ENCODE measurements around the gene NINL.
"Not testable (repeated sequence)": the region's sequence is repeated elsewhere in the genome, so short reads cannot be mapped to it uniquely, and the experiment has no call there.

The NINL gene

GRCh38 chr20:25480156-25480555, 105.2 kb downstream of the NINL start:
- Histone ChIP-seq H3K9ac (ENCODE audit: insufficient read length, low read depth) (no peak overlapping the region), H3K4me3 (ENCODE audit: insufficient read length, low read depth) (no peak overlapping the region), H3K36me3 (ENCODE audit: insufficient read depth, insufficient read length, low read length) (peaks cover 77% of the 10 kb centered on the region), H3K9me3 (ENCODE audit: insufficient read depth, low read length) (no peaks in the 10 kb centered on the region), H3K27me3 (ENCODE audit: insufficient read depth, insufficient read length) (no peaks in the 10 kb centered on the region), H3K4me1 (ENCODE audit: insufficient read depth, insufficient read length) (no peaks in the 10 kb centered on the region)
- TF ChIP-seq SUZ12 (IDR thresholded peaks at IDR 0.05; ENCODE audit: extremely low read depth, insufficient read depth, insufficient read length) (no peak), YY1 (IDR thresholded peaks at IDR 0.05; ENCODE audit: insufficient read depth, insufficient read length) (no peak), ZNF274 (IDR thresholded peaks at IDR 0.05; ENCODE audit: low read depth, low read length) (no peak)
- no peak for DNase-seq (ENCODE audit: low read depth, low spot score)

DNA sequence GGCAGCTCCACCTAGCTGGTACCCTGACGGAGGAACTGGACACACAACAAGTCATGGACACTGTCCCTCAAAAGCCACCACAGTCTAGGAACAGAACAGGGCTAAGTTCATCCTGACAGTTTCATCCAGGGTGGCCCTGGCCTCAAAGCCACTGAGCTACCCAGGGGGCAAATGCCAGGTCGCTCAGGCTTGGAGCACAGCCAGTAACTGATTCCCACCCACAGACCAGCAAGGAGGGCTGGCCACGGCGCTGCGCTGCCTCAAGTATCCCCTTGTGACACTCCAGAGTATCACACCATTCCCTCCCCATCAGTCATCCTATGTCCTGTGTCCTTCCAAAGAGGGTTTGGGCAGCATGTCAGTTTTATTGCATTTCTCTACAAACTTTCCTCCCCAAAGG, 105.7 kb downstream of the NINL start:
- H3K4me1 ChIP-seq (ENCODE audit: insufficient read depth, insufficient read length) = no peaks in the 10 kb centered on the region
- H3K9me3 ChIP-seq (ENCODE audit: insufficient read depth, low read length) = no peaks in the 10 kb centered on the region
- H3K9ac ChIP-seq (ENCODE audit: insufficient read length, low read depth) = no peak overlapping the region
- no peak overlapping the region for H3K4me3 ChIP-seq (ENCODE audit: insufficient read length, low read depth)
- H3K27me3 ChIP-seq (ENCODE audit: insufficient read depth, insufficient read length) = no peaks in the 10 kb centered on the region
- peaks cover 72% of the 10 kb centered on the region for H3K36me3 ChIP-seq (ENCODE audit: insufficient read depth, insufficient read length, low read length)
- TF ChIP-seq ZNF274 (IDR thresholded peaks at IDR 0.05; ENCODE audit: low read depth, low read length) (no peak), YY1 (IDR thresholded peaks at IDR 0.05; ENCODE audit: insufficient read depth, insufficient read length) (no peak)
- DNase-seq (ENCODE audit: low read depth, low spot score) = no peak

- Histone ChIP-seq H3K9me3 (ENCODE audit: insufficient read depth, low read length) (no peaks in the 10 kb centered on the region), H3K4me3 (ENCODE audit: insufficient read length, low read depth) (no peak overlapping the region), H3K9ac (ENCODE audit: insufficient read length, low read depth) (no peak overlapping the region), H3K36me3 (ENCODE audit: insufficient read depth, insufficient read length, low read length) (peaks cover 70% of the 10 kb centered on the region), H3K4me1 (ENCODE audit: insufficient read depth, insufficient read length) (no peaks in the 10 kb centered on the region), H3K27me3 (ENCODE audit: insufficient read depth, insufficient read length) (no peaks in the 10 kb centered on the region)
- TF ChIP-seq SUZ12 (IDR thresholded peaks at IDR 0.05; ENCODE audit: extremely low read depth, insufficient read depth, insufficient read length) = no peak
- TF ChIP-seq YY1 (IDR thresholded peaks at IDR 0.05; ENCODE audit: insufficient read depth, insufficient read length) = no peak
- no peak for TF ChIP-seq ZNF274 (IDR thresholded peaks at IDR 0.05; ENCODE audit: low read depth, low read length)
- DNase-seq (ENCODE audit: low read depth, low spot score) = no peak
Measured at GRCh38 chr20:25478889-25479568, 106.3 kb downstream of the NINL start.

DNA sequence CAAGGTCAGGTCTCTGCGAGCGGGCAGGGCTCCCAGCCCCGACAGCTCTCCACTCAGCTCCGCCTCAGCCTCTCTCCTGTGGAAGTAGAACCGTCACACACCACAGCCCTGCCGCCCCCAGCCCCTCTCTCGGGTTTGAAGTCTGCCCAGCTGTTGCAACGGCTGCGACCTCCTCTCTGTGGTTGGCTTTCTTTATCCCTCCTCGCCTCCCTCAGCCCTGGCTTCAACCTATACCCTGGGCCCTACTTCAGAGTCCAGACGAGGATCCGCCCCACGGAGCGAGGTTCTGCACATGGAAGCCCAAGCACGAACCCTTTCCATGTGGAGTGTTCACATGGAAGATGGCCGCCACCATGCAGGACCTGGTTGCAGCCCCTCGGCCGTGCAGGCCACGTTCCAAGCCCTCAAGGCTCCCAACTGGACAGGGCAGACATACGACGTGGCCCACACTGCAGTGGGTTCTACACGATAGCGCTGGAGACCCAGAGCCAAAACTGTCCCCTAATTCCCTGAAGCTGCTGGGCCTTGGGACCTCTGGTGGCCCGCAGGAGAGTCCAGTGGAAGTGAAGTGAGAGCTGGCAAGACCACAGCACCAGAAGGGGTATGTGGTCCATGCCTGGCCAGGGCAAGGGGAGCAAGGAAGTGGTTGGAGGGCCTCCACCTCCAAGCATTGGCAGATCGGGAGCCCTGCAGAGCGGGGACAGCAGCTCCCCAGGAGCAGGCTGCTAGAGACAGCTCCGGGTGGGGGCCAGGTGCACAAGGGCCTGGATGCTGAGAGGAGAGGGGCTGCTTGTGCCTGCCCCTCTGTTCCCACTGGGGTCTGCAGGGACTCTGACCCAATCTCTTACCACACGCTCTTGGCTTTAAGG, 108.1 kb downstream of the NINL start:
- no peak for DNase-seq (ENCODE audit: low read depth, low spot score)
- Histone ChIP-seq H3K36me3 (ENCODE audit: insufficient read depth, insufficient read length, low read length) (peaks cover 73% of the 10 kb centered on the region), H3K9me3 (ENCODE audit: insufficient read depth, low read length) (no peaks in the 10 kb centered on the region), H3K4me3 (ENCODE audit: insufficient read length, low read depth) (no peak overlapping the region), H3K4me1 (ENCODE audit: insufficient read depth, insufficient read length) (no peaks in the 10 kb centered on the region), H3K27me3 (ENCODE audit: insufficient read depth, insufficient read length) (no peaks in the 10 kb centered on the region), H3K9ac (ENCODE audit: insufficient read length, low read depth) (no peak overlapping the region)
- TF ChIP-seq SUZ12 (IDR thresholded peaks at IDR 0.05; ENCODE audit: extremely low read depth, insufficient read depth, insufficient read length) = no peak
- no peak for TF ChIP-seq ZNF274 (IDR thresholded peaks at IDR 0.05; ENCODE audit: low read depth, low read length)
- TF ChIP-seq YY1 (IDR thresholded peaks at IDR 0.05; ENCODE audit: insufficient read depth, insufficient read length) = no peak

- TF ChIP-seq ZNF274 (IDR thresholded peaks at IDR 0.05; ENCODE audit: low read depth, low read length) = no peak
- TF ChIP-seq YY1 (IDR thresholded peaks at IDR 0.05; ENCODE audit: insufficient read depth, insufficient read length) = no peak
- TF ChIP-seq SUZ12 (IDR thresholded peaks at IDR 0.05; ENCODE audit: extremely low read depth, insufficient read depth, insufficient read length) = no peak
- no peak overlapping the region for H3K9ac ChIP-seq (ENCODE audit: insufficient read length, low read depth)
- no peaks in the 10 kb centered on the region for H3K4me1 ChIP-seq (ENCODE audit: insufficient read depth, insufficient read length)
- no peaks in the 10 kb centered on the region for H3K9me3 ChIP-seq (ENCODE audit: insufficient read depth, low read length)
- no peak for DNase-seq (ENCODE audit: low read depth, low spot score)
- H3K27me3 ChIP-seq (ENCODE audit: insufficient read depth, insufficient read length) = no peaks in the 10 kb centered on the region
- H3K36me3 ChIP-seq (ENCODE audit: insufficient read depth, insufficient read length, low read length) = peaks cover 70% of the 10 kb centered on the region
- H3K4me3 ChIP-seq (ENCODE audit: insufficient read length, low read depth) = no peak overlapping the region
Measured at GRCh38 chr20:25476106-25477013, 109.0 kb downstream of the NINL start.

DNA sequence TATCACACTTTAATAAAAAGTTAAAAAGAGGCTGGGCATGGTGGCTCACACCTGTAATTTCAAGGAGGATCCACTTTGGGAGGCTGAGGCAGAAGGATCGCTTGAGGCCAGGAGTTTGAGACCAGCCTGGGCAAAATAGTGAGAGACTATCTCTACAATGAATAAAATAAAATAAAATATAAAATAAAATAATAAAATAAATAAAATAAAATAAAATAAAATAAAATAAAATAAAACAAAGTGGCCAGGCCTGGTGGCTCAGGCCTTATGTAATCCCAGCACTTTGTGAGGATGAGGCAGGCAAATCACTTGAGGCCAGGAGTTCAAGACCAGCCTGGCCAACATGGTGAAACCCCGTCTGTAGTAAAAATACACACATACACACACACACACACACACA, 112.0 kb downstream of the NINL start:
- not testable (repeated sequence) for H3K27me3 ChIP-seq (ENCODE audit: insufficient read depth, insufficient read length); H3K4me3 ChIP-seq (ENCODE audit: insufficient read length, low read depth); H3K9me3 ChIP-seq (ENCODE audit: insufficient read depth, low read length); H3K9ac ChIP-seq (ENCODE audit: insufficient read length, low read depth); H3K4me1 ChIP-seq (ENCODE audit: insufficient read depth, insufficient read length); DNase-seq (ENCODE audit: low read depth, low spot score)
- peaks cover 67% of the 10 kb centered on the region for H3K36me3 ChIP-seq (ENCODE audit: insufficient read depth, insufficient read length, low read length)

DNA sequence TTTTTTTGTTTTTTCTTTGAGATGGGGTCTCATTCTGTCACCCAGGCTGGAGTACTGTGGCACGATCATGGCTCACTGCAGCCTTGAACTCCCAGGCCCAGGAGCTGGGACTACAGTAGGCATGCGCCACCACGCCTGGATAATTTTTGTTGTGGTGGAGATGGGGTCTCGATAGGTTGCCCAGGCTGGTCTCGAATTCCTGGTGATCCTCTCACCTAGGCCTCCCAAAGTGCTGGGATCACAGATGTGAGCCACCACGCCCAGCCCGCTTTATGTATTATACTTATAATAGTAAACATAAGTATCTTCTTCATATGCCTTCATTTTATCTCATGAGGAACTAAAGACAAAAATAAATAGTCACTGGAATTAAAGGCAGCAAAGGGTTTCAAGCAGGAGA, 114.3 kb downstream of the NINL start:
- H3K4me3 ChIP-seq (ENCODE audit: insufficient read length, low read depth) = no peak overlapping the region
- H3K27me3 ChIP-seq (ENCODE audit: insufficient read depth, insufficient read length) = no peaks in the 10 kb centered on the region
- no peak overlapping the region for H3K9ac ChIP-seq (ENCODE audit: insufficient read length, low read depth)
- DNase-seq (ENCODE audit: low read depth, low spot score) = no peak
- no peaks in the 10 kb centered on the region for H3K9me3 ChIP-seq (ENCODE audit: insufficient read depth, low read length)
- no peaks in the 10 kb centered on the region for H3K4me1 ChIP-seq (ENCODE audit: insufficient read depth, insufficient read length)
- TF ChIP-seq YY1 (IDR thresholded peaks at IDR 0.05; ENCODE audit: insufficient read depth, insufficient read length) = no peak
- no peak for TF ChIP-seq SUZ12 (IDR thresholded peaks at IDR 0.05; ENCODE audit: extremely low read depth, insufficient read depth, insufficient read length)
- TF ChIP-seq ZNF274 (IDR thresholded peaks at IDR 0.05; ENCODE audit: low read depth, low read length) = no peak
- H3K36me3 ChIP-seq (ENCODE audit: insufficient read depth, insufficient read length, low read length) = peaks cover 67% of the 10 kb centered on the region
